Brain microvascular endothelial cell (primary cell): Measurements from ENCODE around the gene CDCP1.
A peak's percentile ranks its signal among the peaks of the same experiment; 100 is the strongest.

ENCODE experiments used
- DNase-seq: peaks from one replicate; pipeline ENCODE4 v3.0.0-alpha.2; 2020
- H3K27ac ChIP-seq: fragments of 250-450 bp; sonication (Bioruptor Pico); 2 replicates; pipeline ENCODE4 v1.5.1; 2020; ENCODE audit warnings: mild to moderate bottlenecking, moderate library complexity
- H3K27me3 ChIP-seq: fragments of 250-450 bp; sonication (Bioruptor Pico); replicated peaks from 2 replicates; pipeline ENCODE4 v1.5.1; 2020; ENCODE audit warnings: mild to moderate bottlenecking
- H3K36me3 ChIP-seq: fragments of 250-450 bp; sonication (Bioruptor Pico); replicated peaks from 2 replicates; pipeline ENCODE4 v1.5.1; 2020; ENCODE audit warnings: mild to moderate bottlenecking
- H3K4me3 ChIP-seq: 2 replicates; pipeline ENCODE4 v1.5.1; 2011; ENCODE audit warnings: low read depth, mild to moderate bottlenecking, control low read depth, low read length, moderate library complexity
- in situ Hi-C: cut with HindIII; loops from 2 replicates; pipeline ENCODE4 v1.10.0; 2017; ENCODE audit warnings: low sequenced_read_pairs, low pct_ligation_motif_present
- TF ChIP-seq, protein P1 (sequence below): IDR thresholded peaks from 2 replicates; pipeline ENCODE4 v1.5.1; 2011; ENCODE audit warnings: low read depth, mild to moderate bottlenecking, moderate library complexity, low read length, control low read depth, inconsistent platforms; ENCODE audit errors: missing control alignments

Gene CDCP1, protein sequence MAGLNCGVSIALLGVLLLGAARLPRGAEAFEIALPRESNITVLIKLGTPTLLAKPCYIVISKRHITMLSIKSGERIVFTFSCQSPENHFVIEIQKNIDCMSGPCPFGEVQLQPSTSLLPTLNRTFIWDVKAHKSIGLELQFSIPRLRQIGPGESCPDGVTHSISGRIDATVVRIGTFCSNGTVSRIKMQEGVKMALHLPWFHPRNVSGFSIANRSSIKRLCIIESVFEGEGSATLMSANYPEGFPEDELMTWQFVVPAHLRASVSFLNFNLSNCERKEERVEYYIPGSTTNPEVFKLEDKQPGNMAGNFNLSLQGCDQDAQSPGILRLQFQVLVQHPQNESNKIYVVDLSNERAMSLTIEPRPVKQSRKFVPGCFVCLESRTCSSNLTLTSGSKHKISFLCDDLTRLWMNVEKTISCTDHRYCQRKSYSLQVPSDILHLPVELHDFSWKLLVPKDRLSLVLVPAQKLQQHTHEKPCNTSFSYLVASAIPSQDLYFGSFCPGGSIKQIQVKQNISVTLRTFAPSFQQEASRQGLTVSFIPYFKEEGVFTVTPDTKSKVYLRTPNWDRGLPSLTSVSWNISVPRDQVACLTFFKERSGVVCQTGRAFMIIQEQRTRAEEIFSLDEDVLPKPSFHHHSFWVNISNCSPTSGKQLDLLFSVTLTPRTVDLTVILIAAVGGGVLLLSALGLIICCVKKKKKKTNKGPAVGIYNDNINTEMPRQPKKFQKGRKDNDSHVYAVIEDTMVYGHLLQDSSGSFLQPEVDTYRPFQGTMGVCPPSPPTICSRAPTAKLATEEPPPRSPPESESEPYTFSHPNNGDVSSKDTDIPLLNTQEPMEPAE

DNA sequence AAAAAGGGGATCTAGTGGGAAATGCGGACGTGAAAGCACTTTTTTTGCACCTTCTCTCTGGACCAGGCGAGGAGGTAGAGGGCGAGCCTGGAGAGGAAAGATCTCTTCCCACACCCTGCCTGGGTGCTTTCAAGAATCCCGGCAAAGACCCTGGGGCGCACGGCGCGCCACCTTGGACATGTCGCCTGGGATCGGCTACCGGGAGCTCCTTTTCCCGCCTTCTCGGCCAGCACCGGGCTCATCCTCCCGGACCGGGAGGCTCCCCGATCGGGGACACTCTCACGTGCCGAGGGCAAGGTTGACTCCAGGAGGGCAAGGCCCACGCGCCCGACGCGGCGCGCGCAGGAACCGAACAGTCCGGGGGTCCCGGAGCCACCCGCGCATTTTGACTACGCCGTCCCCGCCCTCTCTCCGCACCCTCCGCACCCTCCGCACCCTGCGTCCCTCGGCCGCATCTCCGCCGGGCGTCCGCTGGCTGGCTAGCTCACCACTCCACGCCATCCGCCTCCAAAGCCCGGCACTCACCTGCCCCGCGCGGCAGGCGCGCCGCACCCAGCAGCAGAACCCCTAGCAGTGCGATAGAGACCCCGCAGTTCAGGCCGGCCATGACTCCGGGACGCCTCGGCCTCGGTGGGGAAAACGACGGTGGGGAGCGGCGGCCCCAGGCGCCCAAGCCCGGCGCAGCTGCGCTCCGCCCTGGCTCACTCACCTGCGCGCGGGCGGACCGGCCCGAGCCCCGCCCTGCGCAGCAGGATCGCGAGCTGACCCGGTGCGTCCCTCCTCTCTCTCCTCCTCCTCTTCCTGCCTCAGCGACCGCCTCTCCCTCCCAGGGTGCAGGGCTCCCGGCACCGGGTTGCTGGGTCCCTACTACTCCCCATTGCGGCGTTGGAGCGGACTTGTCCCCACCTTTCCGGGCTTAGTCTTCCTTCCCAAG, at the start of gene CDCP1:
CDCP1 (minus strand) TSS at position 698 of the 934 bp plus-strand sequence; CDS start at position 607, 91 bp downstream.
- in situ Hi-C loops = no loop called here
- DNase-seq = no peak
- peak within 1 kb of the TSS; percentile 60 for H3K4me3 ChIP-seq
- no peak within 1 kb of the TSS for H3K27ac ChIP-seq
- H3K27me3 ChIP-seq = peaks cover 11% of the 10 kb centered on the region
- H3K36me3 ChIP-seq = no peaks in the 10 kb centered on the region
- TF ChIP-seq, protein P1, sequence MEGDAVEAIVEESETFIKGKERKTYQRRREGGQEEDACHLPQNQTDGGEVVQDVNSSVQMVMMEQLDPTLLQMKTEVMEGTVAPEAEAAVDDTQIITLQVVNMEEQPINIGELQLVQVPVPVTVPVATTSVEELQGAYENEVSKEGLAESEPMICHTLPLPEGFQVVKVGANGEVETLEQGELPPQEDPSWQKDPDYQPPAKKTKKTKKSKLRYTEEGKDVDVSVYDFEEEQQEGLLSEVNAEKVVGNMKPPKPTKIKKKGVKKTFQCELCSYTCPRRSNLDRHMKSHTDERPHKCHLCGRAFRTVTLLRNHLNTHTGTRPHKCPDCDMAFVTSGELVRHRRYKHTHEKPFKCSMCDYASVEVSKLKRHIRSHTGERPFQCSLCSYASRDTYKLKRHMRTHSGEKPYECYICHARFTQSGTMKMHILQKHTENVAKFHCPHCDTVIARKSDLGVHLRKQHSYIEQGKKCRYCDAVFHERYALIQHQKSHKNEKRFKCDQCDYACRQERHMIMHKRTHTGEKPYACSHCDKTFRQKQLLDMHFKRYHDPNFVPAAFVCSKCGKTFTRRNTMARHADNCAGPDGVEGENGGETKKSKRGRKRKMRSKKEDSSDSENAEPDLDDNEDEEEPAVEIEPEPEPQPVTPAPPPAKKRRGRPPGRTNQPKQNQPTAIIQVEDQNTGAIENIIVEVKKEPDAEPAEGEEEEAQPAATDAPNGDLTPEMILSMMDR = no peak

DNA sequence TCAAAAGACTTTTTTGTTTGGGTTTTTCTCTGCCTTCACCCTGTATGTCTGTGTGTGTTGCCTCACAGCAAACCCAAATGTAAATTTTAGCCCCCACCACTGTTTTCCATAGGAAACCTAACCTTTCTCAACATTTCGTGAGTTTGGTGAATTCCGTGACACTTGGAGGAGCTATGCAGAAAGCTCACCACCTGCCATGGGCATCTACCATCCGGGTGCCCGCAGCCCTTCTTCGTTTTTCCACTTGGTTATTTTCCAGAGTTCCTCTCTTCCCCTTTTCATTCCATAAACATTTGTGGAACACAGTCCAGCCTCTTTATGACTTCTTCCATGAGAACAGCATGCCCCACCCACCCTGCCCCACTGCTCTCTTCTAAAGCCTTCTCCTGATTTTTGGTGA, 48.6 kb upstream of the CDCP1 start:
- Histone ChIP-seq H3K4me3 (no peak overlapping the region), H3K36me3 (no peaks in the 10 kb centered on the region), H3K27me3 (no peaks in the 10 kb centered on the region), H3K27ac (no peak overlapping the region)
- DNase-seq = no peak
- in situ Hi-C loops = no loop called here
- TF ChIP-seq, protein P1 = no peak

DNA sequence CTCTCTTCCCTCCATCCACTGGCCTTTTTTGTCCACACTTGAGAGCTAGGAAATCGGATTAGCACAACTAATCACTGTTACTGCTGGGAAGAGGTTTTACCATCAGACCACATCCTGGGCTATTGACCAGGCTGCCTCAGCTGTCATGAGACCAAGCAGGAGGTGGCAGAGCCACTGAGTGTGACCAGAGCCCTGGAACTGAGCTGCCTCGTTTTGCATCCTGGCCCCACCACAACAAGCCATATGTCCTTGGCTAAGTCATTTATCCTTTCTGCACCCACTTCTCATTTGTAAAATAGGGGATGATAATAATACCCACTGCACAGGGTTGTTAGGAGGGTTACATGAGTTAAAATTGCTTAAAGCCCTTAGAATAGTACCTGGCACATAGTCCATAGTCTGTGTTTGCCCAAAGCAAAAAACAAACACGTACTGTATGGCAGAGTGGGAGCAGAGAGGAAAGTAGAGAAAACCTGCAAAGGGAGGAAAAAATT, 45.8 kb upstream of the CDCP1 start:
- in situ Hi-C loops = no loop called here
- H3K27me3 ChIP-seq = no peaks in the 10 kb centered on the region
- DNase-seq = no peak
- no peaks in the 10 kb centered on the region for H3K36me3 ChIP-seq
- H3K27ac ChIP-seq = no peak overlapping the region
- TF ChIP-seq, protein P1 = no peak
- H3K4me3 ChIP-seq = no peak overlapping the region

DNA sequence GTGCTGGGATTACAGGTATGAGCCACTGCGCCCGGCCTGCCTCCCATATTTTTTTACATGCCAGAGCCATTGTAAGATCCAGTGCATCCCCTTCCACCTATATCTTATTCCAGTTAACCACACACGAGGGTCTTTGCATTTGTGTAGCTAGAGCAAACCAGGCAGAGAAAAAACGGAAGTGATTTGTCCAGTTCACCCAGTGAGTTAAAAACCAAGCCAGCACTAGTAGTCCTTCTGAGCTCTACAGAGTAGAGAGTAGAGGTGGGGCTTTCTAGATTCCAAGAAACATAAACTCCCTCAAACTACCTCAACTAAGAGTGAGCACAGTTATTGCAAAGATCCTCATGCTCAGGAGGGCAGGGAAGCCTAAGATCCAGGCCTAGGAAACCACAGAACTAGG, 45.2 kb upstream of the CDCP1 start:
- H3K27ac ChIP-seq = no peak overlapping the region
- H3K36me3 ChIP-seq = no peaks in the 10 kb centered on the region
- TF ChIP-seq, protein P1 = no peak
- in situ Hi-C loops = no loop called here
- no peak for DNase-seq
- no peaks in the 10 kb centered on the region for H3K27me3 ChIP-seq
- H3K4me3 ChIP-seq = no peak overlapping the region
